ENCODE measurements around the gene DDX1.

The DDX1 gene

GRCh38 chr2:15562354-15563031 is 29.2 kb upstream of the DDX1 start:
- no peak for DNase-seq (ENCODE audit: low read depth in 2 of 2)

- no peak for DNase-seq (ENCODE audit: low read depth in 2 of 2)
Observed at GRCh38 chr2:15563227-15564100, 28.2 kb upstream of the DDX1 start.

GRCh38 chr2:15565392-15565791 is 26.3 kb upstream of the DDX1 start:
- no peak for DNase-seq (ENCODE audit: low read depth in 2 of 2)

- DNase-seq (ENCODE audit: low read depth in 2 of 2), result no peak
Observed at GRCh38 chr2:15565994-15566671, 25.5 kb upstream of the DDX1 start.

GRCh38 chr2:15566912-15567311 is 24.8 kb upstream of the DDX1 start:
- DNase-seq (ENCODE audit: low read depth in 2 of 2), result no peak

GRCh38 chr2:15568874-15569273 is 22.8 kb upstream of the DDX1 start:
- no peak for DNase-seq (ENCODE audit: low read depth in 2 of 2)

GRCh38 chr2:15570104-15570503 is 21.6 kb upstream of the DDX1 start:
- DNase-seq (ENCODE audit: low read depth in 2 of 2), result no peak

GRCh38 chr2:15571729-15572128 is 19.9 kb upstream of the DDX1 start:
- no peak for DNase-seq (ENCODE audit: low read depth in 2 of 2)

GRCh38 chr2:15577071-15577735 is 14.5 kb upstream of the DDX1 start:
- DNase-seq (ENCODE audit: low read depth in 2 of 2), result peak; percentile 75 to 88

GRCh38 chr2:15579641-15580040 is 12.0 kb upstream of the DDX1 start:
- DNase-seq (ENCODE audit: low read depth in 2 of 2), result no peak

GRCh38 chr2:15580451-15580850 is 11.2 kb upstream of the DDX1 start:
- DNase-seq (ENCODE audit: low read depth in 2 of 2), result no peak

GRCh38 chr2:15582710-15583357 is 8.8 kb upstream of the DDX1 start:
- no peak for DNase-seq (ENCODE audit: low read depth in 2 of 2)

- DNase-seq (ENCODE audit: low read depth in 2 of 2), result no peak
Observed at GRCh38 chr2:15583826-15584225, 7.8 kb upstream of the DDX1 start.

- DNase-seq (ENCODE audit: low read depth in 2 of 2), result no peak
Observed at GRCh38 chr2:15584316-15584715, 7.4 kb upstream of the DDX1 start.

GRCh38 chr2:15584767-15585469 is 6.8 kb upstream of the DDX1 start:
- DNase-seq (ENCODE audit: low read depth in 2 of 2), result no peak

- DNase-seq (ENCODE audit: low read depth in 2 of 2), result peak in 1 of 2 donors; percentile 16
Observed at GRCh38 chr2:15588329-15588919, 3.2 kb upstream of the DDX1 start.

- no peak for DNase-seq (ENCODE audit: low read depth in 2 of 2)
Observed at GRCh38 chr2:15591373-15591691, 336 bp upstream of the DDX1 start.

- DNase-seq (ENCODE audit: low read depth in 2 of 2), result no peak
Observed at GRCh38 chr2:15593327-15593705, 1.6 kb downstream of the DDX1 start.

- DNase-seq (ENCODE audit: low read depth in 2 of 2), result no peak
Observed at GRCh38 chr2:15594291-15595256, 2.9 kb downstream of the DDX1 start.

Data from stimulated activated CD4-positive, alpha-beta T cell treated with anti-CD3 and anti-CD28 coated beads, Interleukin-15, amount 100 ng/mL, for 48 hours (primary cell).